ENCODE results near the gene RAF1. TPM values are rescaled to one million over a fixed set of nuclear protein-coding genes. Genes with fewer than 3 reads are reported as not detected.

Gene RAF1
- total and polyA plus RNA-seq, 9 of the 15 experiments (the other 6 are each of a cell fraction or from before 2014, with no cell fraction given): 28.0 to 183 (median 85.6) TPM

- TF ChIP-seq SREBF1 (IDR thresholded peaks at IDR 0.05; ENCODE audit: borderline replicate concordance, low read depth, low read length) (0 out of 2 replicates have a peak, but pooled peaks have one; percentile 32), CTCFL (IDR thresholded peaks at IDR 0.05; ENCODE audit: borderline replicate concordance, insufficient read depth, low read depth, low read length, poor library complexity, severe bottlenecking) (peak; percentile 10), ELK1 (CRISPR knock-in tag; IDR thresholded peaks at IDR 0.05) (peak; percentile 56; the same call in 1 of the 2 replicates), DIDO1 (tag; IDR thresholded peaks at IDR 0.05; ENCODE audit: low read depth) (peak; percentile 85), MEF2D (tag; conservative IDR thresholded peaks at IDR 0.05; ENCODE audit: low read depth) (no peak), GABPB1 (CRISPR knock-in tag; IDR thresholded peaks at IDR 0.05) (peak; percentile 97), SP2 (IDR thresholded peaks at IDR 0.05; ENCODE audit: extremely low read depth, low read depth, low read length, poor library complexity, severe bottlenecking) (no peak), IFI16 (CRISPR knock-in tag; IDR thresholded peaks at IDR 0.05) (no peak), ZNF57 (CRISPR knock-in tag; IDR thresholded peaks at IDR 0.05) (no peak), TBL1XR1 (IDR thresholded peaks at IDR 0.05; ENCODE audit: low read length in 2 of 2) (peak; percentile 83 to 90), TEAD2 (tag; IDR thresholded peaks at IDR 0.05) (no peak), ZNF655 (CRISPR knock-in tag; IDR thresholded peaks at IDR 0.05) (no peak), C11orf30 (IDR thresholded peaks at IDR 0.05; ENCODE audit: low read depth) (peak; percentile 80), ZBTB12 (CRISPR knock-in tag; IDR thresholded peaks at IDR 0.05) (peak; percentile 86), KDM4B (IDR thresholded peaks at IDR 0.05; ENCODE audit: borderline replicate concordance in 2 of 2, low read depth in 1 of 2) (peak in 1 of 2 experiments; percentile 61; a peak in 1 of 4 replicates), HNRNPLL (IDR thresholded peaks at IDR 0.05; ENCODE audit: low read depth, low read length, poor library complexity, severe bottlenecking) (peak; percentile 56), FOXJ2 (tag; IDR thresholded peaks at IDR 0.05) (no peak), ZNF778 (CRISPR knock-in tag; IDR thresholded peaks at IDR 0.05) (no peak), CREB3 (tag; conservative IDR thresholded peaks at IDR 0.05; ENCODE audit: low read depth) (no peak), STAT5B (CRISPR knock-in tag; IDR thresholded peaks at IDR 0.05) (no peak), ZNF217 (CRISPR knock-in tag; IDR thresholded peaks at IDR 0.05) (no peak)
These were observed 107.0 kb downstream of the RAF1 start, which contains the start of gene MKRN2 (continued) for GRCh38 chr3:12556690-12557472.

Data from K562 (cell line).